ENCODE results near the gene RHEB. TPM values are rescaled to one million over a fixed set of nuclear protein-coding genes. Genes with fewer than 3 reads are reported as not detected.

Gene RHEB
- total and polyA plus RNA-seq, 2 donors (not counting 1 experiment from before 2014, with no cell fraction given), result 9.3 to 40.3 TPM

DNA sequence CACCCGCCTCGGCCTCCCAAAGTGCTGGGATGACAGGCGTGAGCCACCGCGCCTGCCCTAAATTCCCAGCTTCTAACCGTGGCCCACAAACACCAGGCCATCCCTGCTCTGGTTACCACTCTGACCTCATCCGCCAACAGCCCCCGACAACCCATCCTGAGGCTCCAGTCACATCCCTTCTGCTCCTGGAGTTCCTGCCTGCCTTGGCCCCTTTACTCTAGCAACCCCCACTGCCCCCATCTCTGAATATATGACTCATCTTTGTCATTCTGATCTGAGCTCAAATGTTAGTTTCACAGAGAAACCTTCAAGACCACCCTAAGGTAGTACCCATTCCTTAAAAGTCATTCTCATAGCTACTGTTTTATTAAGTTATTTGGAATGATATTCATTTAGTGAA lies 26.6 kb downstream of the RHEB start:
- no peak overlapping the region for H2AFZ ChIP-seq (ENCODE audit: insufficient read depth, low read depth, low read length, poor library complexity, severe bottlenecking)
- peaks cover 78% of the 10 kb centered on the region for H4K20me1 ChIP-seq (ENCODE audit: control insufficient read depth, insufficient read depth, low read length, poor library complexity, severe bottlenecking)
- ATAC-seq (ENCODE audit: low read depth) (no peak), DNase-seq (no peak)
- ChIA-PET CTCF (no interaction called here), POLR2A (no interaction called here)
- Mint-ChIP-seq H3K4me3 (no peak overlapping the region), H3K9me3 (ENCODE audit: insufficient read depth) (no peaks in the 10 kb centered on the region), H3K27me3 (no peaks in the 10 kb centered on the region), H3K27ac (no peak overlapping the region), H3K4me1 (peaks cover 40% of the 10 kb centered on the region)
- H3K4me2 ChIP-seq (replicated peaks; ENCODE audit: low read depth, low read length, poor library complexity, severe bottlenecking), result no peak overlapping the region
- no peak overlapping the region for H3K4me3 ChIP-seq (ENCODE audit: control extremely low read depth in 1 of 5, extremely low read depth in 1 of 5, insufficient read depth in 1 of 5, low read depth in 2 of 5, low read length in 4 of 5)
- peaks cover 80% of the 10 kb centered on the region for H3K79me2 ChIP-seq (ENCODE audit: control insufficient read depth, insufficient read depth, low read length)
- H3K36me3 ChIP-seq (replicated peaks in 1 of 2; ENCODE audit: control extremely low read depth in 1 of 2, control insufficient read depth in 1 of 2, extremely low read depth in 1 of 2, insufficient read depth in 2 of 2, low read length in 1 of 2), result peaks cover 0 to 25% of the 10 kb centered on the region in 2 experiments
- H3K9ac ChIP-seq (ENCODE audit: low read length), result no peak overlapping the region
- WGBS (ENCODE audit: insufficient coverage), result 100% methylated on average over 8 of the region's 8 CpGs
- no peak for TF ChIP-seq EZH2 (IDR thresholded peaks at IDR 0.05; ENCODE audit: borderline replicate concordance, insufficient read depth, low read depth, low read length, poor library complexity, severe bottlenecking)
- H3K27ac ChIP-seq (ENCODE audit: low read length in 2 of 2), result no peak overlapping the region
- no peaks in the 10 kb centered on the region for H3K9me3 ChIP-seq (ENCODE audit: control extremely low read depth in 1 of 3, control insufficient read depth in 2 of 3, insufficient read depth in 1 of 3, low read length in 2 of 3)
- no peaks in the 10 kb centered on the region for H3K4me1 ChIP-seq (ENCODE audit: control insufficient read depth in 2 of 2, insufficient read depth in 2 of 2, low read length in 2 of 2)
- no peaks in the 10 kb centered on the region for H3K27me3 ChIP-seq (replicated peaks in 1 of 4; ENCODE audit: control extremely low read depth in 1 of 4, control insufficient read depth in 3 of 4, insufficient read depth in 4 of 4, low read length in 3 of 4)
- intact Hi-C loops (cut with micrococcal nuclease), result no loop called here

- no peaks in the 10 kb centered on the region for H3K9me3 ChIP-seq (ENCODE audit: control extremely low read depth in 1 of 3, control insufficient read depth in 2 of 3, insufficient read depth in 1 of 3, low read length in 2 of 3)
- H3K27ac ChIP-seq (ENCODE audit: low read length in 2 of 2), result no peak overlapping the region
- H4K20me1 ChIP-seq (ENCODE audit: control insufficient read depth, insufficient read depth, low read length, poor library complexity, severe bottlenecking), result peaks cover 70% of the 10 kb centered on the region
- peaks cover 74% of the 10 kb centered on the region for H3K79me2 ChIP-seq (ENCODE audit: control insufficient read depth, insufficient read depth, low read length)
- Mint-ChIP-seq H3K27me3 (no peaks in the 10 kb centered on the region), H3K4me3 (no peak overlapping the region), H3K4me1 (peaks cover 29% of the 10 kb centered on the region), H3K9me3 (ENCODE audit: insufficient read depth) (no peaks in the 10 kb centered on the region), H3K27ac (no peak overlapping the region)
- TF ChIP-seq, protein P1, sequence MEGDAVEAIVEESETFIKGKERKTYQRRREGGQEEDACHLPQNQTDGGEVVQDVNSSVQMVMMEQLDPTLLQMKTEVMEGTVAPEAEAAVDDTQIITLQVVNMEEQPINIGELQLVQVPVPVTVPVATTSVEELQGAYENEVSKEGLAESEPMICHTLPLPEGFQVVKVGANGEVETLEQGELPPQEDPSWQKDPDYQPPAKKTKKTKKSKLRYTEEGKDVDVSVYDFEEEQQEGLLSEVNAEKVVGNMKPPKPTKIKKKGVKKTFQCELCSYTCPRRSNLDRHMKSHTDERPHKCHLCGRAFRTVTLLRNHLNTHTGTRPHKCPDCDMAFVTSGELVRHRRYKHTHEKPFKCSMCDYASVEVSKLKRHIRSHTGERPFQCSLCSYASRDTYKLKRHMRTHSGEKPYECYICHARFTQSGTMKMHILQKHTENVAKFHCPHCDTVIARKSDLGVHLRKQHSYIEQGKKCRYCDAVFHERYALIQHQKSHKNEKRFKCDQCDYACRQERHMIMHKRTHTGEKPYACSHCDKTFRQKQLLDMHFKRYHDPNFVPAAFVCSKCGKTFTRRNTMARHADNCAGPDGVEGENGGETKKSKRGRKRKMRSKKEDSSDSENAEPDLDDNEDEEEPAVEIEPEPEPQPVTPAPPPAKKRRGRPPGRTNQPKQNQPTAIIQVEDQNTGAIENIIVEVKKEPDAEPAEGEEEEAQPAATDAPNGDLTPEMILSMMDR (IDR thresholded peaks at IDR 0.05), result no peak
- TF ChIP-seq EZH2 (IDR thresholded peaks at IDR 0.05; ENCODE audit: borderline replicate concordance, insufficient read depth, low read depth, low read length, poor library complexity, severe bottlenecking), result no peak
- no CpG with 5 or more reads among the region's 3 CpGs for WGBS (ENCODE audit: insufficient coverage)
- ChIA-PET CTCF (no interaction called here), POLR2A (no interaction called here)
- no peak overlapping the region for H3K9ac ChIP-seq (ENCODE audit: low read length)
- DNase-seq (no peak), ATAC-seq (ENCODE audit: low read depth) (no peak)
- no peaks in the 10 kb centered on the region for H3K4me1 ChIP-seq (ENCODE audit: control insufficient read depth in 2 of 2, insufficient read depth in 2 of 2, low read length in 2 of 2)
- H3K4me3 ChIP-seq (ENCODE audit: control extremely low read depth in 1 of 5, extremely low read depth in 1 of 5, insufficient read depth in 1 of 5, low read depth in 2 of 5, low read length in 4 of 5), result no peak overlapping the region
- intact Hi-C loops (cut with micrococcal nuclease), result no loop called here
- H3K27me3 ChIP-seq (replicated peaks in 1 of 4; ENCODE audit: control extremely low read depth in 1 of 4, control insufficient read depth in 3 of 4, insufficient read depth in 4 of 4, low read length in 3 of 4), result no peaks in the 10 kb centered on the region
- H2AFZ ChIP-seq (ENCODE audit: insufficient read depth, low read depth, low read length, poor library complexity, severe bottlenecking), result no peak overlapping the region
- H3K4me2 ChIP-seq (replicated peaks; ENCODE audit: low read depth, low read length, poor library complexity, severe bottlenecking), result no peak overlapping the region
- H3K36me3 ChIP-seq (replicated peaks in 1 of 2; ENCODE audit: control extremely low read depth in 1 of 2, control insufficient read depth in 1 of 2, extremely low read depth in 1 of 2, insufficient read depth in 2 of 2, low read length in 1 of 2), result peaks cover 0 to 31% of the 10 kb centered on the region in 2 experiments
Observed at GRCh38 chr7:151491859-151492258, 27.8 kb downstream of the RHEB start.
